GM06990 (cell line): Measurements from ENCODE around the gene NUS1.
"Not testable (repeated sequence)": the region's sequence is repeated elsewhere in the genome, so short reads cannot be mapped to it uniquely, and the experiment has no call there.

Source experiments
- DNase-seq: peaks from one replicate; pipeline ENCODE4 v3.0.0-alpha.2; 2011; ENCODE audit not compliant: insufficient read length; ENCODE audit errors: extremely low read depth
- H3K27me3 ChIP-seq: replicated peaks from 2 replicates; pipeline ENCODE4 v1.6.0; 2011; ENCODE audit warnings: low read length; ENCODE audit not compliant: control insufficient read depth, insufficient read depth
- H3K36me3 ChIP-seq: 2 replicates; pipeline ENCODE4 v1.5.1; 2011; ENCODE audit warnings: low read length; ENCODE audit not compliant: control insufficient read depth, insufficient read depth
- H3K4me3 ChIP-seq: replicated peaks from 2 replicates; pipeline ENCODE4 v1.5.1; 2011; ENCODE audit warnings: low read depth, mild to moderate bottlenecking, control low read depth, low read length
- CTCF ChIP-seq: IDR thresholded peaks from 2 replicates; pipeline ENCODE4 v1.5.1; 2011; ENCODE audit warnings: low read length, control low read depth, mild to moderate bottlenecking, inconsistent platforms; ENCODE audit not compliant: insufficient read depth, poor library complexity, severe bottlenecking

NUS1 gene

GRCh38 chr6:117653949-117654348 is 21.3 kb upstream of the NUS1 start:
- Histone ChIP-seq H3K27me3 (no peaks in the 10 kb centered on the region), H3K4me3 (no peak overlapping the region), H3K36me3 (no peaks in the 10 kb centered on the region; the same call in 1 of the 2 replicates)
- TF ChIP-seq CTCF: no peak
- no peak for DNase-seq

GRCh38 chr6:117655380-117655779 is 19.9 kb upstream of the NUS1 start:
- Histone ChIP-seq H3K4me3 (no peak overlapping the region), H3K27me3 (no peaks in the 10 kb centered on the region), H3K36me3 (no peaks in the 10 kb centered on the region; the same call in 1 of the 2 replicates)
- no peak for DNase-seq
- no peak for TF ChIP-seq CTCF

GRCh38 chr6:117666881-117667280 is 8.4 kb upstream of the NUS1 start:
- no peak overlapping the region for H3K4me3 ChIP-seq
- no peaks in the 10 kb centered on the region for H3K36me3 ChIP-seq
- DNase-seq: no peak
- H3K27me3 ChIP-seq: no peaks in the 10 kb centered on the region
- no peak for TF ChIP-seq CTCF

- no peaks in the 10 kb centered on the region; the same call in 1 of the 2 replicates for H3K36me3 ChIP-seq
- H3K27me3 ChIP-seq: no peaks in the 10 kb centered on the region
- DNase-seq: no peak
- no peak overlapping the region for H3K4me3 ChIP-seq
- TF ChIP-seq CTCF: no peak
Observed at GRCh38 chr6:117668736-117669135, 6.5 kb upstream of the NUS1 start.

- peak; percentile 12 for DNase-seq
- no peaks in the 10 kb centered on the region for H3K27me3 ChIP-seq
- H3K4me3 ChIP-seq: peak overlapping the region; percentile 80
- H3K36me3 ChIP-seq: no peaks in the 10 kb centered on the region; the same call in 1 of the 2 replicates
- no peak for TF ChIP-seq CTCF
Observed at GRCh38 chr6:117674503-117674902, 766 bp upstream of the NUS1 start.

GRCh38 chr6:117675658-117676301 is 511 bp downstream of the NUS1 start:
- H3K27me3 ChIP-seq, H3K36me3 ChIP-seq: not testable (repeated sequence)
- H3K4me3 ChIP-seq: peak overlapping the region; percentile 86
- DNase-seq: peak; percentile 55
